ENCODE measurements around the gene TBK1. TPM values are rescaled to one million over a fixed set of nuclear protein-coding genes. Genes with fewer than 3 reads are reported as not detected.

TBK1 gene
- total RNA-seq, 1 experiment from 2014 or later: 15.9 TPM

- TF ChIP-seq NR3C1 (CRISPR knock-in tag; conservative IDR thresholded peaks at IDR 0.05; ENCODE audit: low read depth): no peak
- TF ChIP-seq ZBTB43 (CRISPR knock-in tag; IDR thresholded peaks at IDR 0.05): no peak
These were observed 11.8 kb upstream of the TBK1 start (continued) for GRCh38 chr12:64440100-64440499.

GRCh38 chr12:64445490-64445889 is 6.4 kb upstream of the TBK1 start:
- Mint-ChIP-seq H3K4me3 (no peak overlapping the region), H3K4me1 (peaks cover 4% of the 10 kb centered on the region), H3K27me3 (ENCODE audit: low read depth) (no peaks in the 10 kb centered on the region), H3K9me3 (no peaks in the 10 kb centered on the region), H3K36me3 (peaks cover 61% of the 10 kb centered on the region), H3K27ac (no peak overlapping the region)
- TF ChIP-seq ATF2 (CRISPR knock-in tag; IDR thresholded peaks at IDR 0.05; ENCODE audit: borderline replicate concordance, low read depth) (no peak), USF1 (CRISPR knock-in tag; IDR thresholded peaks at IDR 0.05) (no peak), SMAD3 (CRISPR knock-in tag; IDR thresholded peaks at IDR 0.05; ENCODE audit: borderline replicate concordance) (no peak), GRHL2 (CRISPR knock-in tag; IDR thresholded peaks at IDR 0.05; ENCODE audit: insufficient replicate concordance, severe bottlenecking) (no peak), TEAD1 (CRISPR knock-in tag; IDR thresholded peaks at IDR 0.05) (no peak), ZNF671 (CRISPR knock-in tag; IDR thresholded peaks at IDR 0.05) (no peak), ETV6 (CRISPR knock-in tag; IDR thresholded peaks at IDR 0.05) (no peak), ZNF281 (CRISPR knock-in tag; IDR thresholded peaks at IDR 0.05) (no peak), PRRX2 (CRISPR knock-in tag; IDR thresholded peaks at IDR 0.05) (no peak), ZSCAN18 (CRISPR knock-in tag; IDR thresholded peaks at IDR 0.05) (no peak), ZNF423 (CRISPR knock-in tag; IDR thresholded peaks at IDR 0.05) (no peak), NFE2L1 (CRISPR knock-in tag; IDR thresholded peaks at IDR 0.05) (no peak), CREB1 (CRISPR knock-in tag; IDR thresholded peaks at IDR 0.05) (no peak), GTF2I (CRISPR knock-in tag; conservative IDR thresholded peaks at IDR 0.05) (no peak)
- ChIA-PET POLR2A (no interaction called here), CTCF (no interaction called here)
- ATAC-seq (no peak), DNase-seq (ENCODE audit: low spot score) (no peak)

GRCh38 chr12:64446295-64446694 is 5.6 kb upstream of the TBK1 start:
- Mint-ChIP-seq H3K36me3 (peaks cover 54% of the 10 kb centered on the region), H3K4me1 (peaks cover 12% of the 10 kb centered on the region), H3K27ac (no peak overlapping the region), H3K4me3 (no peak overlapping the region), H3K27me3 (ENCODE audit: low read depth) (no peaks in the 10 kb centered on the region), H3K9me3 (no peaks in the 10 kb centered on the region)
- ChIA-PET POLR2A (no interaction called here), CTCF (no interaction called here)
- DNase-seq (ENCODE audit: low spot score) (no peak), ATAC-seq (no peak)
- TF ChIP-seq GABPB1 (CRISPR knock-in tag; IDR thresholded peaks at IDR 0.05) (no peak), MLX (CRISPR knock-in tag; IDR thresholded peaks at IDR 0.05) (no peak), JUN (CRISPR knock-in tag; IDR thresholded peaks at IDR 0.05) (no peak), RELA (CRISPR knock-in tag; IDR thresholded peaks at IDR 0.05; ENCODE audit: borderline replicate concordance) (no peak), MXD4 (CRISPR knock-in tag; IDR thresholded peaks at IDR 0.05; ENCODE audit: borderline replicate concordance) (no peak), EMX1 (CRISPR knock-in tag; IDR thresholded peaks at IDR 0.05) (no peak), PREB (CRISPR knock-in tag; IDR thresholded peaks at IDR 0.05; ENCODE audit: borderline replicate concordance) (no peak), ZNF416 (CRISPR knock-in tag; IDR thresholded peaks at IDR 0.05) (no peak), SP1 (CRISPR knock-in tag; conservative IDR thresholded peaks at IDR 0.05) (no peak), CREM (CRISPR knock-in tag; IDR thresholded peaks at IDR 0.05) (no peak), PRRX2 (CRISPR knock-in tag; IDR thresholded peaks at IDR 0.05) (no peak), HMGA2 (CRISPR knock-in tag; IDR thresholded peaks at IDR 0.05) (no peak), NR2C2 (CRISPR knock-in tag; IDR thresholded peaks at IDR 0.05) (no peak)
